KMS-11 (cell line): ENCODE results near the gene IFT122.
A peak's percentile ranks its signal among the peaks of the same experiment; 100 is the strongest.

ENCODE experiments used
- H2AFZ ChIP-seq: fragments of 200-600 bp; sonication (generic); 2 replicates; pipeline ENCODE4 v1.6.1; 2016; ENCODE audit warnings: antibody characterized with exemption, mixed run types, low read depth
- H3K27ac ChIP-seq: fragments of 200-600 bp; sonication (generic); 2 replicates; pipeline ENCODE4 v1.6.1; 2016; ENCODE audit warnings: mild to moderate bottlenecking, mixed run types
- H3K27me3 ChIP-seq: fragments of 200-600 bp; sonication (generic); 2 replicates; pipeline ENCODE4 v1.6.1; 2017; ENCODE audit warnings: mild to moderate bottlenecking, low read depth, mixed run types, moderate library complexity; ENCODE audit not compliant: insufficient read depth
- H3K36me3 ChIP-seq: fragments of 200-600 bp; sonication (generic); 2 replicates; pipeline ENCODE4 v1.6.1; 2017; ENCODE audit warnings: mild to moderate bottlenecking, mixed run types; ENCODE audit not compliant: insufficient read depth
- H3K4me1 ChIP-seq: fragments of 200-600 bp; sonication (generic); 2 replicates; pipeline ENCODE4 v1.6.1; 2016; ENCODE audit warnings: mild to moderate bottlenecking, low read depth, mixed run types; ENCODE audit not compliant: poor library complexity, severe bottlenecking
- H3K4me2 ChIP-seq: fragments of 200-600 bp; sonication (generic); 2 replicates; pipeline ENCODE4 v1.7.0; 2016; ENCODE audit warnings: mild to moderate bottlenecking, mixed run types
- H3K4me3 ChIP-seq: fragments of 200-600 bp; sonication (generic); IDR thresholded peaks from 2 replicates; pipeline ENCODE4 v1.6.1; 2017; ENCODE audit warnings: low read depth, low read length, mixed read lengths; ENCODE audit not compliant: insufficient read depth
- H3K79me2 ChIP-seq: fragments of 200-600 bp; sonication (generic); 2 replicates; pipeline ENCODE4 v1.6.1; 2016; ENCODE audit warnings: low read depth, mixed run types; ENCODE audit not compliant: insufficient read depth
- H3K9ac ChIP-seq: fragments of 200-600 bp; sonication (generic); 2 replicates; pipeline ENCODE4 v1.6.1; 2016; ENCODE audit warnings: mild to moderate bottlenecking, mixed run types
- H4K20me1 ChIP-seq: fragments of 200-600 bp; sonication (generic); 2 replicates; pipeline ENCODE4 v1.6.1; 2016; ENCODE audit warnings: mild to moderate bottlenecking, mixed run types; ENCODE audit not compliant: insufficient read depth
- CTCF ChIP-seq: fragments of 200-600 bp; sonication (generic); conservative IDR thresholded peaks from 2 replicates; pipeline ENCODE4 v1.6.1; 2017; ENCODE audit warnings: low read depth, mild to moderate bottlenecking, antibody characterized with exemption, low read length, moderate library complexity, mixed read lengths

Gene IFT122

GRCh38 chr3:129439226-129439816 is 703 bp upstream of the IFT122 start:
- H3K4me1 ChIP-seq, result peaks cover 56% of the 10 kb centered on the region
- TF ChIP-seq CTCF, result no peak
- H3K36me3 ChIP-seq, result 0 out of 2 replicates have a peak, but pooled peaks cover 1% of the 10 kb centered on the region
- peak overlapping the region; percentile 93 for H3K4me3 ChIP-seq
- peaks cover 50% of the 10 kb centered on the region for H3K79me2 ChIP-seq
- H2AFZ ChIP-seq, result peak overlapping the region; percentile 87
- H4K20me1 ChIP-seq, result no peaks in the 10 kb centered on the region
- H3K4me2 ChIP-seq, result peak overlapping the region; percentile 80
- no peaks in the 10 kb centered on the region for H3K27me3 ChIP-seq
- H3K9ac ChIP-seq, result peak overlapping the region; percentile 75; the same call in 1 of the 2 replicates
- peak overlapping the region; percentile 85 for H3K27ac ChIP-seq

- Histone ChIP-seq H3K4me3 (no peak overlapping the region), H4K20me1 (no peaks in the 10 kb centered on the region), H2AFZ (peak overlapping the region; percentile 68), H3K27ac (peak overlapping the region; percentile 85), H3K27me3 (no peaks in the 10 kb centered on the region), H3K79me2 (peaks cover 48% of the 10 kb centered on the region), H3K36me3 (no peaks in the 10 kb centered on the region), H3K9ac (peak overlapping the region; percentile 75), H3K4me1 (peaks cover 43% of the 10 kb centered on the region), H3K4me2 (peak overlapping the region; percentile 63)
- no peak for TF ChIP-seq CTCF
Observed at GRCh38 chr3:129440618-129441190, 680 bp downstream of the IFT122 start.

GRCh38 chr3:129441215-129441614 is 1.2 kb downstream of the IFT122 start:
- Histone ChIP-seq H3K4me2 (peak overlapping the region; percentile 63), H3K27ac (peak overlapping the region; percentile 85), H3K9ac (peak overlapping the region; percentile 75; the same call in 1 of the 2 replicates), H3K4me3 (no peak overlapping the region), H2AFZ (peak overlapping the region; percentile 68), H3K27me3 (no peaks in the 10 kb centered on the region), H3K36me3 (no peaks in the 10 kb centered on the region), H3K4me1 (peaks cover 38% of the 10 kb centered on the region), H3K79me2 (peaks cover 43% of the 10 kb centered on the region), H4K20me1 (no peaks in the 10 kb centered on the region)
- TF ChIP-seq CTCF, result no peak

DNA sequence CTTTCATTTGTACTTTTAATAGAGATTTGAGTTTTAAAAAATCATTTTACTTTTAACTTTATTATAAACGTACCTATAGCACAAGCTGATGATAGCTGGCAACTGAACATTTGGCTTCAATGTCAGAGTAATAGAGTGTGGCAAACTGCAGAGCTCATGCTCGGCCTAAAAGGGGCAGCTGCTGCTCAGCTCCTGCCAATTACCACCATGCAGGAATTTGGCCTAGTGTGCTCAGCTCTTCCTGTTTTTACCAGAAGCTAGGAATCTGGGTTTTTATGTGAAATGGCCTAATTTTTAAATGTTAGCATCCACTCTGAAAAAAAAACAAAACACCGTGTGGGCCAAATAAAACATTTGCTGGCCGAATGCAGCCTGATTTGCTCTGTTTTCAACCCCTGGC is 1.8 kb downstream of the IFT122 start:
- TF ChIP-seq CTCF, result no peak

More for the DNA sequence above, 1.8 kb downstream of the IFT122 start:
- peaks cover 38% of the 10 kb centered on the region for H3K79me2 ChIP-seq
- H3K27me3 ChIP-seq, result no peaks in the 10 kb centered on the region
- no peak overlapping the region for H3K4me3 ChIP-seq
- H3K9ac ChIP-seq, result no peak overlapping the region
- no peak overlapping the region for H2AFZ ChIP-seq
- H3K4me2 ChIP-seq, result peak overlapping the region; percentile 63
- H4K20me1 ChIP-seq, result no peaks in the 10 kb centered on the region
- H3K36me3 ChIP-seq, result no peaks in the 10 kb centered on the region
- peaks cover 33% of the 10 kb centered on the region for H3K4me1 ChIP-seq
- H3K27ac ChIP-seq, result 0 out of 2 replicates have a peak overlapping the region, but pooled peaks have one; percentile 85
